ENCODE measurements around the gene RELL2.

DNA sequence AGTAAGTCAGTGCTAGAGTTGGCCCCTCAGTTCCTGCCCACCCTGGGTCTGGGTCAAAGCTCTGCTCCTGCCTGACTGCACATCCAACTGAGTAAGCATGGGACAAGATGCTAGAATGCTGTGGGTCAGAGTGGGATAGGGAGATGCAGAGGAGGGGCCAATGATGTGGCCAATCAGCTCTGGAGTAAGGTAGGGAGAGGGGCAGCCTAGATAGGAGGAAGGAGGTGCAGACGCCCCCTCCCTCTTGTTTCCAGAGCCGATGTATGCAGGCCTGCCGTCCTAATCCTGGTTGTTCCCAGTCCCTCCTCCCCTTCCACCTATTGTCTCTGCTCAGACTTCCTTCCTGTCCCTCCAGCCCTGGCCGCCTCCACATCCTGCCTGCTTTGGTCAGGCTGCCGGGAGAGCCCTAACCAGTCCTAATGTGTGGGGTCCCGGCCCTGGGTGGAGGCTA is 44.0 kb downstream of the RELL2 start:
- TF ChIP-seq, protein P1, sequence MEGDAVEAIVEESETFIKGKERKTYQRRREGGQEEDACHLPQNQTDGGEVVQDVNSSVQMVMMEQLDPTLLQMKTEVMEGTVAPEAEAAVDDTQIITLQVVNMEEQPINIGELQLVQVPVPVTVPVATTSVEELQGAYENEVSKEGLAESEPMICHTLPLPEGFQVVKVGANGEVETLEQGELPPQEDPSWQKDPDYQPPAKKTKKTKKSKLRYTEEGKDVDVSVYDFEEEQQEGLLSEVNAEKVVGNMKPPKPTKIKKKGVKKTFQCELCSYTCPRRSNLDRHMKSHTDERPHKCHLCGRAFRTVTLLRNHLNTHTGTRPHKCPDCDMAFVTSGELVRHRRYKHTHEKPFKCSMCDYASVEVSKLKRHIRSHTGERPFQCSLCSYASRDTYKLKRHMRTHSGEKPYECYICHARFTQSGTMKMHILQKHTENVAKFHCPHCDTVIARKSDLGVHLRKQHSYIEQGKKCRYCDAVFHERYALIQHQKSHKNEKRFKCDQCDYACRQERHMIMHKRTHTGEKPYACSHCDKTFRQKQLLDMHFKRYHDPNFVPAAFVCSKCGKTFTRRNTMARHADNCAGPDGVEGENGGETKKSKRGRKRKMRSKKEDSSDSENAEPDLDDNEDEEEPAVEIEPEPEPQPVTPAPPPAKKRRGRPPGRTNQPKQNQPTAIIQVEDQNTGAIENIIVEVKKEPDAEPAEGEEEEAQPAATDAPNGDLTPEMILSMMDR (IDR thresholded peaks at IDR 0.05; ENCODE audit: poor library complexity) = no peak
- TF ChIP-seq EZH2 (IDR thresholded peaks at IDR 0.05; ENCODE audit: borderline replicate concordance) (no peak), EZH2phosphoT487 (IDR thresholded peaks at IDR 0.05; ENCODE audit: low read depth, severe bottlenecking, unreplicated experiment) (no peak)

Measured in hepatocyte (in vitro differentiated cells).